NCI-H345 treated with DMSO at 0.1 percent for 48 hours (cell line): ENCODE results near the gene TBXAS1.

Experiments used
- DNase-seq: peaks from one replicate; lab custom pipeline; 2025; ENCODE audit not compliant: unreplicated experiment; lab: John Stamatoyannopoulos, UW

Gene TBXAS1

GRCh38 chr7:139829025-139829774 lies at the start of gene TBXAS1:
Gene TBXAS1 (plus strand): TSS chr7:139829264. CDS start chr7:139829391, 127 bp downstream.
- no peak for DNase-seq

GRCh38 chr7:139782932-139783331 lies 46.1 kb upstream of the TBXAS1 start:
- no peak for DNase-seq

GRCh38 chr7:139783647-139784385 lies 45.2 kb upstream of the TBXAS1 start:
- no peak for DNase-seq

GRCh38 chr7:139784648-139785047 lies 44.4 kb upstream of the TBXAS1 start:
- peak; percentile 8 for DNase-seq

- no peak for DNase-seq
Measured at GRCh38 chr7:139791316-139791715, 37.7 kb upstream of the TBXAS1 start.

- no peak for DNase-seq
Measured at GRCh38 chr7:139797607-139798006, 31.5 kb upstream of the TBXAS1 start.

GRCh38 chr7:139798221-139798620 lies 30.8 kb upstream of the TBXAS1 start:
- no peak for DNase-seq

GRCh38 chr7:139798892-139799291 lies 30.2 kb upstream of the TBXAS1 start:
- no peak for DNase-seq

GRCh38 chr7:139799586-139799985 lies 29.5 kb upstream of the TBXAS1 start:
- DNase-seq, result no peak

GRCh38 chr7:139804571-139804970 lies 24.5 kb upstream of the TBXAS1 start:
- no peak for DNase-seq

GRCh38 chr7:139807009-139807408 lies 22.1 kb upstream of the TBXAS1 start:
- DNase-seq, result no peak

- DNase-seq, result no peak
Measured at GRCh38 chr7:139808427-139808826, 20.6 kb upstream of the TBXAS1 start.

- DNase-seq, result no peak
Measured at GRCh38 chr7:139808846-139809442, 20.1 kb upstream of the TBXAS1 start.

GRCh38 chr7:139811066-139811465 lies 18.0 kb upstream of the TBXAS1 start:
- DNase-seq, result no peak

GRCh38 chr7:139813151-139813550 lies 15.9 kb upstream of the TBXAS1 start:
- no peak for DNase-seq

GRCh38 chr7:139813689-139814088 lies 15.4 kb upstream of the TBXAS1 start:
- DNase-seq, result no peak

GRCh38 chr7:139817249-139817648 lies 11.8 kb upstream of the TBXAS1 start:
- DNase-seq, result no peak

- DNase-seq, result no peak
Measured at GRCh38 chr7:139820089-139820488, 9.0 kb upstream of the TBXAS1 start.

GRCh38 chr7:139821349-139822105 lies 7.5 kb upstream of the TBXAS1 start:
- DNase-seq, result no peak

GRCh38 chr7:139822855-139823254 lies 6.2 kb upstream of the TBXAS1 start:
- DNase-seq, result no peak

GRCh38 chr7:139823959-139824521 lies 5.0 kb upstream of the TBXAS1 start:
- no peak for DNase-seq
